SK-N-SH (cell line): ENCODE results near the gene PYCR2. TPM values are rescaled to one million over a fixed set of nuclear protein-coding genes. Genes with fewer than 3 reads are reported as not detected.

Experiments
- CTCF ChIA-PET: fragments of 300-600, 350-600 bp; formaldehyde crosslinking; extraction: SDS; loops from one replicate; lab custom pipeline; 2021; lab: Yijun Ruan, JAX
- POLR2A ChIA-PET: fragments of 350-600 bp; sonication (Branson Sonifier 250); formaldehyde crosslinking; extraction: SDS; loops from one replicate; lab custom pipeline; 2020; ENCODE audit warnings: antibody characterized with exemption, inconsistent platforms; lab: Yijun Ruan, JAX
- DNase-seq: peaks from one replicate; pipeline ENCODE4 v3.0.0; 2012
- H2AFZ ChIP-seq: fragments of 200-600 bp; sonication (generic); 2 replicates; pipeline ENCODE4 v1.8.1; 2016; ENCODE audit warnings: antibody characterized with exemption, mild to moderate bottlenecking, low read depth
- H3F3A ChIP-seq: fragments of 200-600 bp; sonication (generic); replicated peaks from 2 replicates; pipeline ENCODE3; 2016; ENCODE audit warnings: antibody characterized with exemption, mild to moderate bottlenecking; ENCODE audit not compliant: insufficient read depth
- H3K27ac ChIP-seq, 2 experiments: fragments of 200-500 bp in 1 of 2; fragments of 200-600 bp in 1 of 2; sonication (Bioruptor generic) in 1 of 2; sonication (generic), shearing (Covaris generic) in 1 of 2; 2 replicates each; pipeline versions ENCODE4 v1.5.1 to v1.6.1; 2014 to 2016; ENCODE audit warnings: low read depth in 2 of 2, inconsistent platforms in 1 of 2, low read length in 1 of 2, mild to moderate bottlenecking in 1 of 2, mixed read lengths in 1 of 2
- H3K27me3 ChIP-seq: fragments of 200-600 bp; sonication (generic), shearing (Covaris generic); 2 replicates; pipeline ENCODE4 v1.6.1; 2016; ENCODE audit warnings: mixed run types; ENCODE audit not compliant: insufficient read depth
- H3K36me3 ChIP-seq, 2 experiments: fragments of 200-500 bp in 1 of 2; fragments of 200-600 bp in 1 of 2; sonication (Bioruptor generic) in 1 of 2; sonication (generic) in 1 of 2; replicated peaks in 1 of 2; 2 replicates each; pipeline versions ENCODE3 to v1.5.1; 2014 to 2016; ENCODE audit warnings: low read length in 1 of 2, mild to moderate bottlenecking in 1 of 2; ENCODE audit not compliant: insufficient read depth in 2 of 2, control insufficient read depth in 1 of 2
- H3K4me1 ChIP-seq, 2 experiments: fragments of 200-500 bp in 1 of 2; fragments of 200-600 bp in 1 of 2; sonication (Bioruptor generic) in 1 of 2; sonication (generic), shearing (Covaris generic) in 1 of 2; 2 replicates each; pipeline versions ENCODE4 v1.5.1 to v1.6.1; 2014 to 2016; ENCODE audit warnings: low read depth in 1 of 2, low read length in 1 of 2, mixed run types in 1 of 2; ENCODE audit not compliant: insufficient read depth in 2 of 2, control insufficient read depth in 1 of 2
- H3K4me2 ChIP-seq: fragments of 200-600 bp; sonication (generic), shearing (Covaris generic); 2 replicates; pipeline ENCODE4 v1.6.1; 2017; ENCODE audit warnings: mixed run types
- H3K4me3 ChIP-seq, 2 experiments: fragments of 200-500 bp in 1 of 2; fragments of 200-600 bp in 1 of 2; sonication (Bioruptor generic) in 1 of 2; sonication (generic), shearing (Covaris generic) in 1 of 2; 2 replicates each; pipeline versions ENCODE4 v1.5.1 to v1.8.1; 2014 to 2016; ENCODE audit warnings: low read depth in 2 of 2, inconsistent platforms in 1 of 2, low read length in 1 of 2, mild to moderate bottlenecking in 1 of 2, mixed read lengths in 1 of 2, moderate library complexity in 1 of 2
- H3K79me2 ChIP-seq: fragments of 200-600 bp; sonication (generic); 2 replicates; pipeline ENCODE4 v1.8.1; 2017; ENCODE audit warnings: mild to moderate bottlenecking; ENCODE audit not compliant: insufficient read depth
- H3K9ac ChIP-seq: fragments of 200-600 bp; sonication (generic); 2 replicates; pipeline ENCODE4 v1.6.1; 2017; ENCODE audit warnings: mixed run types
- H3K9me2 ChIP-seq: fragments of 200-600 bp; sonication (generic); 2 replicates; pipeline ENCODE4 v1.6.1; 2017; ENCODE audit warnings: mixed run types
- H3K9me3 ChIP-seq: fragments of 200-600 bp; sonication (generic); 2 replicates; pipeline ENCODE4 v1.6.1; 2017; ENCODE audit warnings: mixed run types, mild to moderate bottlenecking, moderate library complexity
- H4K20me1 ChIP-seq: fragments of 200-600 bp; sonication (generic); 2 replicates; pipeline ENCODE4 v1.6.1; 2017; ENCODE audit warnings: mild to moderate bottlenecking, mixed run types; ENCODE audit not compliant: insufficient read depth
- EP300 ChIP-seq, 2 experiments: IDR thresholded peaks; 2 replicates each; pipeline versions ENCODE4 v1.4.0 to v1.6.1; 2012; ENCODE audit warnings: borderline replicate concordance in 1 of 2, low read depth in 1 of 2, low read length in 1 of 2
- FOSL2 ChIP-seq: IDR thresholded peaks from 2 replicates; pipeline ENCODE4 v1.4.0; 2012; ENCODE audit warnings: low read depth, mild to moderate bottlenecking, moderate library complexity, borderline replicate concordance
- MXI1 ChIP-seq: IDR thresholded peaks from 2 replicates; pipeline ENCODE4 v1.6.1; 2012; ENCODE audit warnings: mild to moderate bottlenecking, low read depth, low read length, improper control_type of control experiment
- NFIC ChIP-seq: IDR thresholded peaks from 2 replicates; pipeline ENCODE4 v1.4.0; 2012; ENCODE audit warnings: borderline replicate concordance
- NRF1 ChIP-seq: IDR thresholded peaks from 2 replicates; pipeline ENCODE4 v1.6.1; 2012; ENCODE audit warnings: low read depth, mild to moderate bottlenecking, low read length
- RAD21 ChIP-seq: IDR thresholded peaks from 2 replicates; pipeline ENCODE4 v1.6.1; 2012; ENCODE audit warnings: mild to moderate bottlenecking, low read length
- RFX5 ChIP-seq: IDR thresholded peaks from 2 replicates; pipeline ENCODE4 v1.6.1; 2012; ENCODE audit warnings: mild to moderate bottlenecking, improper control_type of control experiment, low read length
- TCF12 ChIP-seq: IDR thresholded peaks from 2 replicates; pipeline ENCODE4 v1.4.0; 2012
- YY1 ChIP-seq: IDR thresholded peaks from 2 replicates; pipeline ENCODE4 v1.4.0; 2012; ENCODE audit warnings: low read depth, mild to moderate bottlenecking
- WGBS: methylation state at CpG from one replicate; pipeline ENCODE4 v1.1.6; 2017; ENCODE audit warnings: low lambda C conversion rate; 5-methylcytosine and 5-hydroxymethylcytosine counted together
- polyA plus RNA-seq, 3 experiments: library from polyadenylated mRNA; depleted of rRNA; stranded (reverse); fragments of >200 nt; gene quantifications; 2 replicates each; pipeline ENCODE4 v1.2.3, GENCODE V29; 2012
- TF ChIP-seq, protein P1 (sequence below): fragments of 150-350 bp; IDR thresholded peaks from 2 replicates; pipeline ENCODE4 v1.6.1; 2016; ENCODE audit warnings: mild to moderate bottlenecking, low read depth, low read length
- TF ChIP-seq, protein P2 (sequence below): IDR thresholded peaks from 2 replicates; pipeline ENCODE4 v1.4.0; 2012; ENCODE audit warnings: low read depth, borderline replicate concordance

The PYCR2 gene
- polyA plus RNA-seq, 1 of the 3 experiments (the other 2 are of a cell fraction), result 95.3 TPM

DNA sequence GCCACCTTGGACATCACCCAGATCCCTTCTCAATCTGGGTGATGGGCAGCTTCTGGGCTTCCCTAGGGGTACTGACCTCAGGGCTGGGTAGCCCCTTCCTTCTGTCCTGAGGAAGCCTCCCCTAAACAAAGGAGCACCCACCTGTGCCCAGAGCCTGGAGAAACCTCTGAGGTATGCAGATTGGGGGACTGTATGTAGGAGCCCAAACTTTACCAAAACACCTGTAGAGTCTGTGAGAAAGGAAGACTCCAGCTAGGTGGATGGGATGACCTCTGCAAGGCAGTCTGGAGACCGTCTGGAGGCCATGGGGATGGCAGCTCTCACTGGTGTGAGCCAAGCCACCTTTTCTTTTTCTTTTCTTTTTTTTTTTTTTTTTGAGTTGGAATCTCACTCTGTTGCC is 30.7 kb upstream of the PYCR2 start:
- H3K27ac ChIP-seq, result no peak overlapping the region
- no peaks in the 10 kb centered on the region for H3K79me2 ChIP-seq
- no peaks in the 10 kb centered on the region for H3K9me3 ChIP-seq
- no peaks in the 10 kb centered on the region for H3K4me1 ChIP-seq
- no peak for DNase-seq
- no peaks in the 10 kb centered on the region; the same call in 1 of the 2 replicates for H3K27me3 ChIP-seq
- ChIA-PET CTCF (interaction anchor here (0.9 to 1.1 kb wide), 4 partner anchors 10 to 480 kb away, joined by 4 to 5 read pairs (median 4); no protein-coding TSS in a partner anchor), POLR2A (no interaction called here)
- no peak overlapping the region for H3K4me3 ChIP-seq
- no peak for TF ChIP-seq MXI1
- TF ChIP-seq, protein P1, sequence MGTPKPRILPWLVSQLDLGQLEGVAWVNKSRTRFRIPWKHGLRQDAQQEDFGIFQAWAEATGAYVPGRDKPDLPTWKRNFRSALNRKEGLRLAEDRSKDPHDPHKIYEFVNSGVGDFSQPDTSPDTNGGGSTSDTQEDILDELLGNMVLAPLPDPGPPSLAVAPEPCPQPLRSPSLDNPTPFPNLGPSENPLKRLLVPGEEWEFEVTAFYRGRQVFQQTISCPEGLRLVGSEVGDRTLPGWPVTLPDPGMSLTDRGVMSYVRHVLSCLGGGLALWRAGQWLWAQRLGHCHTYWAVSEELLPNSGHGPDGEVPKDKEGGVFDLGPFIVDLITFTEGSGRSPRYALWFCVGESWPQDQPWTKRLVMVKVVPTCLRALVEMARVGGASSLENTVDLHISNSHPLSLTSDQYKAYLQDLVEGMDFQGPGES, result no peak
- TF ChIP-seq, protein P2, sequence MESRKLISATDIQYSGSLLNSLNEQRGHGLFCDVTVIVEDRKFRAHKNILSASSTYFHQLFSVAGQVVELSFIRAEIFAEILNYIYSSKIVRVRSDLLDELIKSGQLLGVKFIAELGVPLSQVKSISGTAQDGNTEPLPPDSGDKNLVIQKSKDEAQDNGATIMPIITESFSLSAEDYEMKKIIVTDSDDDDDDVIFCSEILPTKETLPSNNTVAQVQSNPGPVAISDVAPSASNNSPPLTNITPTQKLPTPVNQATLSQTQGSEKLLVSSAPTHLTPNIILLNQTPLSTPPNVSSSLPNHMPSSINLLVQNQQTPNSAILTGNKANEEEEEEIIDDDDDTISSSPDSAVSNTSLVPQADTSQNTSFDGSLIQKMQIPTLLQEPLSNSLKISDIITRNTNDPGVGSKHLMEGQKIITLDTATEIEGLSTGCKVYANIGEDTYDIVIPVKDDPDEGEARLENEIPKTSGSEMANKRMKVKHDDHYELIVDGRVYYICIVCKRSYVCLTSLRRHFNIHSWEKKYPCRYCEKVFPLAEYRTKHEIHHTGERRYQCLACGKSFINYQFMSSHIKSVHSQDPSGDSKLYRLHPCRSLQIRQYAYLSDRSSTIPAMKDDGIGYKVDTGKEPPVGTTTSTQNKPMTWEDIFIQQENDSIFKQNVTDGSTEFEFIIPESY, result no peak
- TF ChIP-seq RAD21, result no peak
- no peak for TF ChIP-seq RFX5
- TF ChIP-seq FOSL2, result no peak
- H3K9ac ChIP-seq, result no peak overlapping the region
- no peak overlapping the region for H2AFZ ChIP-seq
- no peaks in the 10 kb centered on the region for H3K36me3 ChIP-seq
- no peak overlapping the region for H3K4me2 ChIP-seq
- H3K9me2 ChIP-seq, result no peaks in the 10 kb centered on the region
- no peaks in the 10 kb centered on the region for H3F3A ChIP-seq
- H4K20me1 ChIP-seq, result no peaks in the 10 kb centered on the region
- WGBS, result 28% methylated on average over 1 of the region's 1 CpG

DNA sequence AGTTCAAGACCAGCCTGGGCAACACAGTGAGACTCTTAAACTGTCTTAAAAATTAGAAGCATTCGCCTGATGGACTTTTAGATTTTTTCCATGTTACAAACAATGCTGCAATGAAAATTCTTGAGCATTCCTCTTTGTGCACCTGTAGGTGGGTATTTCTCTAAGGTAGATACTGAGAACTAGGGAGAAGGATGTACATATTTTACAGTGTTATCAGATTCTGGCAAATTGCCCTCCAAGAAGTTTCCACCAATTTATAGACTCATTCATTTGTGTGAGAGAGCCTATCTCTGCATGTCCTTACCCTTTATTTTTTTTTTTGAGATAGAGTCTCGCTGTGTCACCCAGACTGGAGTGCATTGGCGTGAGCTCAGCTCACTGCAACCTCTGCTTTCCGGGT is 29.3 kb upstream of the PYCR2 start:
- no peak overlapping the region for H2AFZ ChIP-seq
- TF ChIP-seq NFIC, result no peak
- TF ChIP-seq TCF12, result no peak
- TF ChIP-seq NRF1, result no peak
- no peak for TF ChIP-seq EP300 (IDR thresholded peaks at IDR 0.05; ENCODE audit: borderline replicate concordance in 1 of 2, low read depth in 1 of 2, low read length in 1 of 2)
- no peak for TF ChIP-seq YY1
- H4K20me1 ChIP-seq, result no peaks in the 10 kb centered on the region
- H3K27ac ChIP-seq, result no peak overlapping the region
- DNase-seq, result no peak
- POLR2A ChIA-PET, result no interaction called here
- H3K4me3 ChIP-seq, result no peak overlapping the region
- H3F3A ChIP-seq, result no peaks in the 10 kb centered on the region
- no peaks in the 10 kb centered on the region for H3K9me2 ChIP-seq
- no peaks in the 10 kb centered on the region for H3K4me1 ChIP-seq
- no peaks in the 10 kb centered on the region for H3K9me3 ChIP-seq
- no peak overlapping the region for H3K9ac ChIP-seq
- no peak overlapping the region for H3K4me2 ChIP-seq
- CTCF ChIA-PET, result no interaction called here
- 74% methylated on average over 4 of the region's 4 CpGs for WGBS
- H3K79me2 ChIP-seq, result no peaks in the 10 kb centered on the region
- no peaks in the 10 kb centered on the region for H3K36me3 ChIP-seq
- no peaks in the 10 kb centered on the region; the same call in 1 of the 2 replicates for H3K27me3 ChIP-seq
